Thymus (tissue), 14 donors: ENCODE measurements around the gene RPEL1. TPM values are rescaled to one million over a fixed set of nuclear protein-coding genes. Genes with fewer than 3 reads are reported as not detected.
"Not testable (repeated sequence)": the region's sequence is repeated elsewhere in the genome, so short reads cannot be mapped to it uniquely, and the experiment has no call there.

ENCODE experiments used
- DNase-seq, 9 donors: peaks; one replicate each; pipeline ENCODE4 v3.0.0-alpha.2; 2013; ENCODE audit warnings: low spot score in 9 of 9, low read depth in 6 of 9, missing footprints in 1 of 9
- H3K27ac ChIP-seq, 2 donors: one replicate each; pipeline ENCODE4 v1.5.1; 2013; ENCODE audit warnings: control low read depth in 1 of 2, low read depth in 1 of 2, low read length in 1 of 2, mild to moderate bottlenecking in 1 of 2, moderate library complexity in 1 of 2
- H3K27me3 ChIP-seq, 2 donors: one replicate each; pipeline ENCODE4 v1.5.1; 2013; ENCODE audit warnings: low read length in 1 of 2; ENCODE audit not compliant: control insufficient read depth in 2 of 2, insufficient read depth in 1 of 2
- H3K36me3 ChIP-seq, 2 donors: one replicate each; pipeline ENCODE4 v1.5.1; 2013; ENCODE audit warnings: low read length in 1 of 2, mild to moderate bottlenecking in 1 of 2, moderate library complexity in 1 of 2; ENCODE audit not compliant: control insufficient read depth in 2 of 2, insufficient read depth in 2 of 2
- H3K4me1 ChIP-seq, 2 donors: one replicate each; pipeline ENCODE4 v1.5.1; 2013; ENCODE audit warnings: low read length in 2 of 2; ENCODE audit not compliant: control insufficient read depth in 2 of 2, insufficient read depth in 2 of 2
- H3K4me3 ChIP-seq, 2 donors: one replicate each; pipeline ENCODE4 v1.5.1; 2013; ENCODE audit warnings: low read length in 2 of 2, control low read depth in 1 of 2, mild to moderate bottlenecking in 1 of 2
- H3K9me3 ChIP-seq, 2 donors: one replicate each; pipeline ENCODE4 v1.5.1; 2013; ENCODE audit warnings: low read length in 1 of 2, mild to moderate bottlenecking in 1 of 2; ENCODE audit not compliant: control insufficient read depth in 2 of 2, insufficient read depth in 1 of 2
- WGBS: extraction: QIAGEN DNeasy Blood & Tissue Kit; methylation state at CpG from one replicate; pipeline ENCODE4 v1.1.7; 2013; 5-methylcytosine and 5-hydroxymethylcytosine counted together
- long read RNA-seq, 10 donors: transcript quantifications; one replicate each; lab custom pipeline, GENCODE V29; 2026
- polyA plus RNA-seq: library from polyadenylated mRNA; stranded (reverse); fragments of 200-250 nt; gene quantifications from one replicate; pipeline ENCODE4 v1.2.3, GENCODE V29; 2013
- total RNA-seq: library from RNA; stranded (reverse); fragments of 120-200 nt; gene quantifications from one replicate; pipeline ENCODE4 v1.2.4, GENCODE V29; 2013
- donor health status: healthy.

RPEL1 gene
- 0.05 TPM for total RNA-seq
- 0.02 TPM for polyA plus RNA-seq
- long read RNA-seq, donor 1: 0 reads
- long read RNA-seq, donor 2: 0 reads
- long read RNA-seq, donor 3: 0 reads
- long read RNA-seq, donor 4: 0 reads
- long read RNA-seq, donor 5: 0 reads
- long read RNA-seq, donor 6: 0 reads
- long read RNA-seq, donor 7, partial matches to known transcripts: 0 of 4 reads
- long read RNA-seq, donor 7, other reads (novel, unspliced or antisense): 0 of 4 reads
- long read RNA-seq, donor 8: 0 reads
- long read RNA-seq, donor 9: 0 reads
- long read RNA-seq, donor 10, partial matches to known transcripts: 0 of 1 reads
- long read RNA-seq, donor 10, other reads (novel, unspliced or antisense): 0 of 1 reads

GRCh38 chr10:103245587-103245986, at the start of gene RPEL1:
Gene RPEL1 (plus strand): TSS chr10:103245887. CDS start chr10:103245997, 110 bp downstream.
- H3K9me3 ChIP-seq, H3K4me3 ChIP-seq, H3K27ac ChIP-seq, H3K27me3 ChIP-seq, H3K4me1 ChIP-seq, H3K36me3 ChIP-seq, DNase-seq: not testable (repeated sequence)
- WGBS: 96% methylated on average over 7 of the region's 7 CpGs

DNA sequence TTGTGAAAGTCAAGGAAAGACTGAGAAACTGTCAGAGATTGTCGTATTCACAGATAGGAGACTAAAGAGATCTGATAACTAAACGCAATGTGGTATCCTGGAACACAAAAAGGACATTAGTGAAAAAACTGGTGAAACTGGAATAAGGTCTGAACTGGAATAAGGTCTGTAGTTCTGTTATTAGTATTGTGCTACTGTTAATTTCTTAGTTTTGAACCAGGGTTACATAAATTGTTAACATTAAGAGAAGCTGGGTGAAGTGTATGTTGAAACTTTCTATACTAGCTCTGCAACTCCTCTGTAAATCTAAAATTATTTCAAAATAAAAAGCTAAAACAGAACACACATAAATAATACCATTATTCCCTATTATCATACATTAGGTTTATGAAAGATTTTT, 49.2 kb upstream of the RPEL1 start:
- 96% methylated on average over 2 of the region's 2 CpGs for WGBS
- no peak for DNase-seq
- H3K4me1 ChIP-seq: peaks cover 3 to 9% of the 10 kb centered on the region in 2 donors
- no peaks in the 10 kb centered on the region for H3K27me3 ChIP-seq
- H3K27ac ChIP-seq: no peak overlapping the region
- no peaks in the 10 kb centered on the region for H3K36me3 ChIP-seq
- no peak overlapping the region for H3K4me3 ChIP-seq
- H3K9me3 ChIP-seq: no peaks in the 10 kb centered on the region

- Histone ChIP-seq H3K4me1 (peaks cover 3 to 9% of the 10 kb centered on the region in 2 donors), H3K9me3 (no peaks in the 10 kb centered on the region)
Measured at GRCh38 chr10:103197174-103197573, 48.5 kb upstream of the RPEL1 start.

GRCh38 chr10:103197903-103198302, 47.8 kb upstream of the RPEL1 start:
- WGBS: 72% methylated on average over 2 of the region's 2 CpGs
- no peaks in the 10 kb centered on the region for H3K36me3 ChIP-seq
- H3K4me3 ChIP-seq: no peak overlapping the region
- no peak for DNase-seq
- H3K4me1 ChIP-seq: peaks cover 3 to 9% of the 10 kb centered on the region in 2 donors
- no peak overlapping the region for H3K27ac ChIP-seq
- no peaks in the 10 kb centered on the region for H3K9me3 ChIP-seq
- H3K27me3 ChIP-seq: no peaks in the 10 kb centered on the region

More at GRCh38 chr10:103197174-103197573, 48.5 kb upstream of the RPEL1 start:
- no peaks in the 10 kb centered on the region for H3K36me3 ChIP-seq
- no peak overlapping the region for H3K4me3 ChIP-seq
- no peak overlapping the region for H3K27ac ChIP-seq
- WGBS: 83% methylated on average over 3 of the region's 3 CpGs
- no peaks in the 10 kb centered on the region for H3K27me3 ChIP-seq
- DNase-seq: no peak

DNA sequence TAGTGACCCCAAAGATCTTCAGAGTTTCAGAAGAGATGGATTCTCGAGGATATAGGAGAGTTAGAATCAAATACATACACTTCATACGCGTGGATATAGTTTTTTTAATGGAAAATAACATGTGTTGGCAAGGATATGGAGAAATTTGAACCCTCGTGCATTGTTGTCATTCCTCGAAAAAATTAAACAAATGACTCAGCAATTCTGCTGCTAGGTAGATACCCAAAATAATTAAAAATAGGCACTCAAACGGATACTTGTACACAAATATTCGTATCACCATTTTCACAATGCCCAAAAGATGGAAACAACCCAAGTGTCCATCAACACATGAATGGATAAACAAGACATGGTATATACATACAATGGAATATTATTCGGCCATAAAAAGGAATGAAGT, 47.0 kb upstream of the RPEL1 start:
- Histone ChIP-seq H3K36me3 (no peaks in the 10 kb centered on the region), H3K9me3 (no peaks in the 10 kb centered on the region), H3K27ac (no peak overlapping the region), H3K4me1 (peaks cover under 1 to 4% of the 10 kb centered on the region in 2 donors), H3K4me3 (no peak overlapping the region), H3K27me3 (no peaks in the 10 kb centered on the region)
- no peak for DNase-seq
- 97% methylated on average over 8 of the region's 8 CpGs for WGBS

GRCh38 chr10:103199488-103199887, 46.2 kb upstream of the RPEL1 start:
- H3K4me3 ChIP-seq: no peak overlapping the region
- no peaks in the 10 kb centered on the region for H3K36me3 ChIP-seq
- 100% methylated on average over 1 of the region's 1 CpG for WGBS
- H3K4me1 ChIP-seq: no peaks in the 10 kb centered on the region
- no peak overlapping the region for H3K27ac ChIP-seq
- no peaks in the 10 kb centered on the region for H3K9me3 ChIP-seq
- no peak for DNase-seq
- H3K27me3 ChIP-seq: no peaks in the 10 kb centered on the region

DNA sequence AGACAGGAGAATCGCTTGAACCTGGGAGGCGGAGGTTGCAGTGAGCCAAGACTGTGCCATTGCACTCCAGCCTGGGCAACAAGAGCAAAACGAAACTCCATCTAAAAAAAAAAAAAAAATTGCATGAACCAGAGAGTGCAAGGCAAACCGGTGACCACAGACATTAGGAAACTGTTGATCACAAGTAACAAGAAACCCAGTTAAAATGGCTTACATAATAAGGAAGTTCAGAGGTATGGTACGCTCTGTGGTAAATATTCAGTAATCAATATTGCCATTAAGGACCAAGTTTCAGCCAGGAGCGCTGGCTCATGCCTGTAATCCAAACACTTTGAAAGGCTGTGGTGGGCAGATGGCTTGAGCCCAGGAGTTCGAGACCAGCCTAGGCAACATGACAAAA, 43.4 kb upstream of the RPEL1 start:
- DNase-seq: no peak
- H3K9me3 ChIP-seq: no peaks in the 10 kb centered on the region
- no peaks in the 10 kb centered on the region for H3K4me1 ChIP-seq
- no peaks in the 10 kb centered on the region for H3K36me3 ChIP-seq
- H3K4me3 ChIP-seq: no peak overlapping the region
- H3K27ac ChIP-seq: no peak overlapping the region
- 73% methylated on average over 7 of the region's 7 CpGs for WGBS
- H3K27me3 ChIP-seq: no peaks in the 10 kb centered on the region

GRCh38 chr10:103203466-103203865, 42.2 kb upstream of the RPEL1 start:
- no peak for DNase-seq
- H3K27me3 ChIP-seq: no peaks in the 10 kb centered on the region
- WGBS: 99% methylated on average over 3 of the region's 3 CpGs
- H3K4me3 ChIP-seq: no peak overlapping the region
- no peaks in the 10 kb centered on the region for H3K36me3 ChIP-seq
- H3K27ac ChIP-seq: no peak overlapping the region
- no peaks in the 10 kb centered on the region for H3K9me3 ChIP-seq
- H3K4me1 ChIP-seq: no peaks in the 10 kb centered on the region

DNA sequence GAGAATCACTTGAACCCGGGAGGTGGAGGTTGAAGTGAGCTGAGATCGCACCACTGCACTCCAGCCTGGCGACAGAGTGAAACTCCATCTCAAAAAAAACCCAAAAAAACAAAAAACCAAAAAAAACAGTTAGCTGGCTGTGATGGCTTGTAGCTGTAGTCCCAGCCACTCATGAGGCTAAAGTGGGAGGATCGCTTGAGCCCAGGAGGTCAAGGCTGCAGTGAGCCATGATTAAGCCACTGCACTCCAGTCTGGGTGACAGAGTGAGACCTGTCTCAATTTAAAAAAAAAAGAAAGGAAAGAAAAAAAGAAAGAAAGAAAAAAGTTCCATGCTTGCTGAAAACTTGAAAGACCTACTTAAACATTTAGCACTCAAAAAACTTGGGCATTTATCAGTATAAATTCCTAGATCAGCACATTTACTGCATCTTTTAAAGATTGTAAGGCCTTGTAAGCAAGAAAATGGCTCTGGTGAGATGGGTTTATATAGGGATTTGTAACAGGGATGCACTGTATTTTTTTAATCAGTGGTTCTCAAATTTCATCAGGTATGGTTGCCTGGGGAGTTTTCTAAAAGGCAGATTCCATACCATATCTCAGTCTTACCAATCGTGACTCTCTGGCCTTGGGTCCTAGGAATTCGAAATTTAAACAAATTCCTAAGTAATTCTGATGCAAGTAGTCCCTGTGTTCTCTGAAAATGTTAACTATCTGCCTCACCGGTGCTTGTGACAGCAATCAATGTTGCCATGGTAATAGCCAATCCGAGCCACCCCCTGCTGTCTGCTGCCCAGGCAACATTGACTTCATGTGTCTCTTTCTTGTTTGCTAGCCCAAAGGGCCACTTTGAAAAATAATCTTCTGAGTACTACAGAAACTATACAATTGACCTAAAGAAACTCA, 41.1 kb upstream of the RPEL1 start:
- H3K4me3 ChIP-seq: no peak overlapping the region
- 96% methylated on average over 8 of the region's 8 CpGs for WGBS
- no peaks in the 10 kb centered on the region for H3K27me3 ChIP-seq
- no peaks in the 10 kb centered on the region for H3K9me3 ChIP-seq
- no peaks in the 10 kb centered on the region for H3K4me1 ChIP-seq
- H3K36me3 ChIP-seq: no peaks in the 10 kb centered on the region
- DNase-seq: no peak
- no peak overlapping the region for H3K27ac ChIP-seq
